ENCODE results near the gene RHOC.
A peak's percentile ranks its signal among the peaks of the same experiment; 100 is the strongest.

Gene RHOC

DNA sequence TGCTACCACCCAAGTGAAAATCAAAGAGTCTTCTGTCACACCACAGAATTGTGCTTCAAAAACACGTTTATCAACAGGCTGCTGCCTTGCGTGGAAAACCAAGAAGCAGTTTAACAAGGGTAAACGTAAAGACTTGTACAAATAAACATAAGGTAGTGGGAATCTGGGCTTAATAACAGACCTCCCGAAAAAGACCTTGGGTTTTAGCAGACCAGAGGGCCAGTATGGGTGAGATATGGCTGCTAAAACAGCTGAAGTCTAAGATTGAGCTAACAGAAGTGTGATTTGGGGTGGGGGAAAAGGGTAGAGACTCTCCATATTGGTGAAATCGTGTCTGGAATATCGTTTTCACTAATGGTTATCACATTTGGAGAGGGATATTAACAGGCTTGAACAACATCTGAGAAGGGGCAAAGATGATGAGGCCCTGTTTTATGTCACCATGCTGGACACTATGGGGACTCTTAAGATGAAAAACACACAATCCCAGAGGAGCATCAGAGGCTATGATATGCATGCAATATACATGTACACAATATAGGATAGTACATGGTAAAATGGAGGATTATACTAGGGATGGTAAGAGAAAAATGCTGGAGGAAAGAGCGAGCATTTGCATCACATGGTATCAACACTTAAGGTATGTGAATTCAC is 31.1 kb downstream of the RHOC start:
- no peak for DNase-seq

DNA sequence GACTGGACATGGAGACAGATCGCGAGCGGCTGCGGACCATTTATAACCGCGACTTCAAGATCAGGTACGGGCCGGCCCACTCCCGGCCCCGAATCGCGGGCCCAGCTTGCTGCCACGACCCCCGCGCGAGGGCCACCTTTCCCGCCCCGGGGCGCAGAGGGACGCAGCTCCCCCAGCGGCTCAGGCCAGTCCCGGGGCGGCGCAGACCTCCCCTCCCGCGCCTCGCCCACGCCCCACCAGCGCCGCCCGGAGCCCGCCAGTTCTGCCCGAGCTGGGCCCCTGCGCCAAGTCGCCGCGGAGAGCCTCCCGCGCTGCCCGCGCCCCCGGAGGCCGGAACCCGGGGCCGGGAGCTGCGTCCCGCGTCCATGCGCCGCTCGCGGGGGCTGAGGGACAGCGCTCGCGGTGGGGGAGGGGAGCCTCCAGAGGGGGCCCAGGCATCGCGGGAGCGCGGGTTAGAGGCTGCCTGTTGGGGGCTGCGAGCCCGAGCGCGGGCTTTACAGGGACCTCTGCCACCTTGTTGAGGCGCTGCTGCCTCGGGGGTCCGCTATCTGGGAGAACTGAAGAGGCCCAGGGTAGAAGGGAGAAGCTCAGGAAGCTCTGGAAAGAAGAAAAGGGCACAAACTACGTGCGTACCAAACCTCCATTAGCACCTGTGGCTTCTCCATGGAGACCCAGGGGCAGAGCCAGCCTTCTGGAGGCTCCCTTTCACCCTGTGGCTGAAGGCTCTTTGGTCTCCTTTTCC is 31.8 kb downstream of the RHOC start:
- DNase-seq, result peak; percentile 28

DNA sequence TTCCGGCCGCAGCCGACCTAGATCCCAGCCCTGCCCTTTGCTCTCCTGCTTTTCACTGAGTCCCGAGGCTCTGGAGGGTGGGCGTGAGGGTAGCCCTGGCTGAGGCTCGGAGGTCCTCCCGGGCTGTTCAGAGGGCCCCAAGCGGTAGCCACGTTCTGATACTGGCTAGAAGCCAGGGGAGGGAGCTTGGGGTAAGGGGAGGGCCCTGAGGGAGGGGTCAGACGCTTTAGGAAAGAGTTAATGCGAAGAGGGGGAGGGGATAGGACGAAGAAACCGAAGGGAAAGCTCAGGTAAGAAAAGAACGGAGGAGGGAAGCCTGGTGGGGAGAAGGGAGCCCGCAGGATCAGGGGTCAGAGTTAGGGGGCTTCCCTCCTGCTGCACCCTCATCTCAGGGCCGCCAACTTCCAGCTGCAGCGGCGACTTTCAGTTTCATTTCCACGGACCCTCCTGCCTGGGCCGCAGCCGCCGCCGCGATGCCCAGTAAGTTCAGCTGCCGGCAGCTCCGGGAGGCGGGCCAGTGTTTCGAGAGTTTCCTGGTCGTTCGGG is 32.4 kb downstream of the RHOC start, which contains the start of gene MOV10:
Gene MOV10 (plus strand): TSS at position 220 of the 546 bp plus-strand sequence. CDS start 254 bp downstream, at position 474.
- DNase-seq, result peak; percentile 46

GRCh38 chr1:112673592-112674439 is 33.1 kb downstream of the RHOC start:
- no peak for DNase-seq

- DNase-seq, result no peak
Observed at GRCh38 chr1:112672842-112673241, 34.1 kb downstream of the RHOC start.

GRCh38 chr1:112672009-112672408 is 34.9 kb downstream of the RHOC start:
- no peak for DNase-seq

DNA sequence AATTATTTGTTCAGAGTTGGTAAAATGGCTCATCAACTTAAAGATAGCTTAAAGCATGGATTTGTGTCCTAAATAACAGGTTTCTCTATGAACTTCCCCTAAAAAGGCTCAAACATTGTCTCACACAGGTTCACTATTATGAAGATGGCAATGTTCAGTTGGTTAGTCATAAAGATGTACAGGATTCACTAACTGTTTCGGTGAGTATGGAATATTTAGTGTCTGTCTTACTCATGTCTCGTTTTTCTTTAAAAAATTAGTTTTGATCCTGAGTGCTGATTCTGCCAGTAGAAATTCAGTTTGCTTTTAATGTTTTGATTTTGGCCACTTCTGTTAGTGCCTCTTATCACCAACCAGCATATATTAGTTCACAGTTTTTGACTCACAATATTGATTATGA is 40.0 kb downstream of the RHOC start:
- DNase-seq, result no peak

GRCh38 chr1:112665857-112666256 is 41.1 kb downstream of the RHOC start:
- no peak for DNase-seq

GRCh38 chr1:112651205-112651604 is 55.7 kb downstream of the RHOC start:
- DNase-seq, result no peak
